IMR-90 (cell line): Measurements from ENCODE around the gene FNTB. TPM values are rescaled to one million over a fixed set of nuclear protein-coding genes. Genes with fewer than 3 reads are reported as not detected.

Source experiments
- ATAC-seq: fragments of 200-7000 bp; cut with Tn5 transposase; 2 replicates; pipeline ENCODE4 v1.9.1; 2020; ENCODE audit warnings: low read depth, mild to moderate bottlenecking, moderate library complexity
- BruUV-seq: library from RNA; stranded (reverse); fragments of 400-500 nt; replicated peaks from 2 replicates; lab custom pipeline; 2021; lab: Mats Ljungman, UMichigan
- CTCF ChIA-PET: fragments of 300-600 bp; formaldehyde crosslinking; extraction: SDS; loops from one replicate; lab custom pipeline; 2021; ENCODE audit warnings: antibody characterized with exemption; lab: Yijun Ruan, JAX
- POLR2A ChIA-PET: fragments of 300-600 bp; sonication (Branson Sonifier 250); formaldehyde crosslinking; loops from one replicate; lab custom pipeline; 2022; ENCODE audit warnings: antibody characterized with exemption; ENCODE audit not compliant: unreplicated experiment; lab: Charles Lee
- DNase-seq: peaks from one replicate; pipeline ENCODE4 v3.0.0; 2013
- H2AFZ ChIP-seq: replicated peaks from 2 replicates; pipeline ENCODE3; 2013; ENCODE audit warnings: low read length, mild to moderate bottlenecking; ENCODE audit not compliant: poor library complexity
- H2AK5ac ChIP-seq: 2 replicates; pipeline ENCODE4 v1.6.1; 2013; ENCODE audit warnings: low read depth, low read length, inconsistent platforms
- H2AK9ac ChIP-seq: replicated peaks from 2 replicates; pipeline ENCODE3; 2013; ENCODE audit warnings: mild to moderate bottlenecking, low read depth, low read length, moderate library complexity; ENCODE audit not compliant: poor library complexity
- H2BK120ac ChIP-seq: 2 replicates; pipeline ENCODE4 v1.6.1; 2013; ENCODE audit warnings: low read depth, low read length, inconsistent platforms
- H2BK15ac ChIP-seq: 3 replicates; pipeline ENCODE4 v1.6.1; 2013; ENCODE audit warnings: low read depth, low read length, inconsistent platforms
- H2BK20ac ChIP-seq: 2 replicates; pipeline ENCODE4 v1.6.1; 2013; ENCODE audit warnings: low read depth, mild to moderate bottlenecking, inconsistent platforms, low read length, moderate library complexity
- H2BK5ac ChIP-seq: 2 replicates; pipeline ENCODE4 v1.6.1; 2013; ENCODE audit warnings: mild to moderate bottlenecking, low read depth, low read length, inconsistent platforms; ENCODE audit not compliant: poor library complexity, severe bottlenecking
- H3K14ac ChIP-seq: replicated peaks from 2 replicates; pipeline ENCODE4 v1.6.1; 2013; ENCODE audit warnings: low read depth, low read length, inconsistent platforms
- H3K18ac ChIP-seq: 2 replicates; pipeline ENCODE4 v1.6.1; 2013; ENCODE audit warnings: low read depth, low read length, control low read depth
- H3K23ac ChIP-seq: 2 replicates; pipeline ENCODE4 v1.6.1; 2013; ENCODE audit warnings: low read depth, low read length, inconsistent platforms
- H3K27ac ChIP-seq: 2 replicates; pipeline ENCODE4 v1.5.1; 2013; ENCODE audit warnings: mild to moderate bottlenecking, control low read depth, low read length; ENCODE audit not compliant: insufficient read depth
- H3K27me3 ChIP-seq: 2 replicates; pipeline ENCODE4 v1.6.1; 2013; ENCODE audit warnings: low read length; ENCODE audit not compliant: control insufficient read depth, insufficient read depth
- H3K36me3 ChIP-seq: 2 replicates; pipeline ENCODE4 v1.6.1; 2013; ENCODE audit warnings: low read length, mixed read lengths; ENCODE audit not compliant: control insufficient read depth, insufficient read depth
- H3K4ac ChIP-seq: 2 replicates; pipeline ENCODE4 v1.6.1; 2013; ENCODE audit warnings: low read depth, low read length, inconsistent platforms
- H3K4me1 ChIP-seq: 2 replicates; pipeline ENCODE4 v1.6.1; 2013; ENCODE audit warnings: low read length, mixed read lengths; ENCODE audit not compliant: control insufficient read depth, insufficient read depth
- H3K4me2 ChIP-seq: 2 replicates; pipeline ENCODE4 v1.6.1; 2013; ENCODE audit warnings: low read depth, mild to moderate bottlenecking, control low read depth, low read length, moderate library complexity
- H3K4me3 ChIP-seq: 2 replicates; pipeline ENCODE4 v1.5.1; 2013; ENCODE audit warnings: low read depth, mild to moderate bottlenecking, control low read depth, low read length, moderate library complexity; ENCODE audit not compliant: insufficient read depth
- H3K56ac ChIP-seq: 2 replicates; pipeline ENCODE4 v1.6.1; 2013; ENCODE audit warnings: low read length, inconsistent platforms; ENCODE audit not compliant: insufficient read depth; ENCODE audit errors: extremely low read depth
- H3K79me1 ChIP-seq, 2 experiments: 2 replicates each; pipeline ENCODE4 v1.6.1; 2013; ENCODE audit warnings: low read length in 2 of 2, inconsistent platforms in 1 of 2, low read depth in 1 of 2
- H3K9ac ChIP-seq: 2 replicates; pipeline ENCODE4 v1.6.1; 2013; ENCODE audit warnings: low read depth, low read length, control low read depth
- H3K9me1 ChIP-seq: 2 replicates; pipeline ENCODE4 v1.6.1; 2013; ENCODE audit warnings: low read length, inconsistent platforms; ENCODE audit not compliant: insufficient read depth
- H3K9me3 ChIP-seq: 2 replicates; pipeline ENCODE4 v1.6.1; 2013; ENCODE audit warnings: low read length; ENCODE audit not compliant: control insufficient read depth, insufficient read depth
- H4K20me1 ChIP-seq: 2 replicates; pipeline ENCODE4 v1.6.1; 2013; ENCODE audit warnings: low read length, inconsistent platforms; ENCODE audit not compliant: insufficient read depth
- H4K5ac ChIP-seq: 2 replicates; pipeline ENCODE4 v1.6.1; 2013; ENCODE audit warnings: mild to moderate bottlenecking, low read depth, low read length, control low read depth
- H4K8ac ChIP-seq, 2 experiments: 2 replicates each; pipeline ENCODE4 v1.6.1; 2013; ENCODE audit warnings: low read depth in 2 of 2, low read length in 2 of 2, control low read depth in 1 of 2, inconsistent platforms in 1 of 2
- H4K91ac ChIP-seq: 2 replicates; pipeline ENCODE4 v1.6.1; 2013; ENCODE audit warnings: low read depth, low read length, inconsistent platforms; ENCODE audit not compliant: insufficient read depth
- BHLHE40 ChIP-seq: fragments of 150-350 bp; IDR thresholded peaks from 2 replicates; pipeline ENCODE4 v1.6.1; 2016; ENCODE audit warnings: mild to moderate bottlenecking, low read depth, low read length
- CEBPB ChIP-seq: IDR thresholded peaks from 2 replicates; pipeline ENCODE4 v1.6.1; 2012; ENCODE audit warnings: low read depth, low read length, improper control_type of control experiment
- ELK1 ChIP-seq: fragments of 150-350 bp; IDR thresholded peaks from 2 replicates; pipeline ENCODE4 v1.6.1; 2016; ENCODE audit warnings: low read depth, mild to moderate bottlenecking, low read length, moderate library complexity, borderline replicate concordance
- FOS ChIP-seq: fragments of 150-350 bp; IDR thresholded peaks from 2 replicates; pipeline ENCODE4 v1.6.1; 2016; ENCODE audit warnings: low read depth, low read length
- MXI1 ChIP-seq: IDR thresholded peaks from 2 replicates; pipeline ENCODE4 v1.6.1; 2012; ENCODE audit warnings: low read depth, mild to moderate bottlenecking, low read length, moderate library complexity, borderline replicate concordance
- RAD21 ChIP-seq: IDR thresholded peaks from 2 replicates; pipeline ENCODE4 v1.6.1; 2012; ENCODE audit warnings: low read length, improper control_type of control experiment
- RCOR1 ChIP-seq: IDR thresholded peaks from 2 replicates; pipeline ENCODE4 v1.6.1; 2012; ENCODE audit warnings: mild to moderate bottlenecking, low read length, improper control_type of control experiment; ENCODE audit not compliant: insufficient replicate concordance
- WGBS, 2 experiments: methylation state at CpG; one replicate each; pipeline versions ENCODE4 v1.1.5 to v1.1.7; 2013; ENCODE audit warnings: missing lambda C conversion rate in 2 of 2; ENCODE audit not compliant: insufficient read length in 1 of 2; ENCODE audit errors: extremely low coverage in 2 of 2; 5-methylcytosine and 5-hydroxymethylcytosine counted together
- dilution Hi-C: fragments of 300-500 bp; cut with HindIII; formaldehyde crosslinking; loops from one replicate; pipeline ENCODE4 v1.14.3; 2018; ENCODE audit warnings: low sequenced_read_pairs; ENCODE audit not compliant: unreplicated experiment
- in situ Hi-C: fragments of 300-500 bp; cut with MboI; formaldehyde crosslinking; loops from 3 replicates; pipeline ENCODE4 v1.14.3; 2019; ENCODE audit warnings: low sequenced_read_pairs, inconsistent platforms, mixed read lengths
- intact Hi-C: fragments of 100-400 bp; cut with micrococcal nuclease; formaldehyde crosslinking; loops from 2 replicates; pipeline ENCODE4 v1.10.0; 2022
- polyA plus RNA-seq, 3 experiments: library from polyadenylated mRNA; depleted of rRNA; stranded (reverse); fragments of >200 nt; gene quantifications; 2 replicates each; pipeline ENCODE4 v1.2.3, GENCODE V29; 2012; ENCODE audit warnings: low replicate concordance in 1 of 3
- total RNA-seq: library from RNA; depleted of rRNA; stranded (reverse); fragments of >200 nt; gene quantifications from 2 replicates; pipeline ENCODE4 v1.2.3, GENCODE V29; 2012
- TF ChIP-seq, protein P1 (sequence below): fragments of 150-350 bp; IDR thresholded peaks from 2 replicates; pipeline ENCODE4 v1.6.1; 2017; ENCODE audit warnings: mild to moderate bottlenecking, antibody characterized with exemption, low read length, low read depth
- TF ChIP-seq, protein P2 (sequence below): conservative IDR thresholded peaks from 2 replicates; pipeline ENCODE4 v1.5.1; 2012; ENCODE audit warnings: mild to moderate bottlenecking, low read depth, low read length, improper control_type of control experiment

Gene FNTB
- total and polyA plus RNA-seq, 2 of the 4 experiments (the other 2 are of a cell fraction), result 9.9 to 18.5 TPM

GRCh38 chr14:64939817-64940190 is 46.9 kb upstream of the FNTB start:
- ATAC-seq (no peak), DNase-seq (no peak)
- WGBS, 2 experiments, result no CpG with 5 or more reads among the region's 3 CpGs
- ChIA-PET CTCF (no interaction called here), POLR2A (no interaction called here)
- Histone ChIP-seq H4K91ac (no peak overlapping the region), H2AFZ (no peak overlapping the region), H3K18ac (no peak overlapping the region), H3K23ac (no peak overlapping the region), H3K56ac (no peak overlapping the region), H3K27me3 (no peaks in the 10 kb centered on the region), H3K79me1 (peaks cover 0 to 3% of the 10 kb centered on the region in 2 experiments; a peak in 1 of 4 replicates), H3K4me2 (no peak overlapping the region), H3K36me3 (peaks cover 8% of the 10 kb centered on the region), H3K4me1 (no peaks in the 10 kb centered on the region), H2AK9ac (no peak overlapping the region), H3K9ac (no peak overlapping the region), H2BK120ac (no peak overlapping the region), H3K9me1 (peaks cover 4% of the 10 kb centered on the region; the same call in 1 of the 2 replicates), H2BK15ac (no peak overlapping the region), H3K9me3 (no peaks in the 10 kb centered on the region), H4K8ac (no peak overlapping the region), H3K14ac (no peak overlapping the region), H2BK5ac (no peak overlapping the region), H3K4me3 (no peak overlapping the region), H4K5ac (no peak overlapping the region), H3K27ac (no peak overlapping the region), H2AK5ac (no peak overlapping the region), H3K4ac (no peak overlapping the region), H2BK20ac (no peak overlapping the region), H4K20me1 (no peaks in the 10 kb centered on the region; the same call in 1 of the 2 replicates)
- dilution Hi-C loops (no loop called here), intact Hi-C loops (no loop called here), in situ Hi-C loops (no loop called here)
- BruUV-seq, result no TSS peak
- TF ChIP-seq RCOR1 (no peak), FOS (no peak), ELK1 (no peak), RAD21 (no peak), BHLHE40 (no peak), CEBPB (no peak), MXI1 (no peak)
- TF ChIP-seq, protein P1, sequence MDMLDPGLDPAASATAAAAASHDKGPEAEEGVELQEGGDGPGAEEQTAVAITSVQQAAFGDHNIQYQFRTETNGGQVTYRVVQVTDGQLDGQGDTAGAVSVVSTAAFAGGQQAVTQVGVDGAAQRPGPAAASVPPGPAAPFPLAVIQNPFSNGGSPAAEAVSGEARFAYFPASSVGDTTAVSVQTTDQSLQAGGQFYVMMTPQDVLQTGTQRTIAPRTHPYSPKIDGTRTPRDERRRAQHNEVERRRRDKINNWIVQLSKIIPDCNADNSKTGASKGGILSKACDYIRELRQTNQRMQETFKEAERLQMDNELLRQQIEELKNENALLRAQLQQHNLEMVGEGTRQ, result no peak
- TF ChIP-seq, protein P2, sequence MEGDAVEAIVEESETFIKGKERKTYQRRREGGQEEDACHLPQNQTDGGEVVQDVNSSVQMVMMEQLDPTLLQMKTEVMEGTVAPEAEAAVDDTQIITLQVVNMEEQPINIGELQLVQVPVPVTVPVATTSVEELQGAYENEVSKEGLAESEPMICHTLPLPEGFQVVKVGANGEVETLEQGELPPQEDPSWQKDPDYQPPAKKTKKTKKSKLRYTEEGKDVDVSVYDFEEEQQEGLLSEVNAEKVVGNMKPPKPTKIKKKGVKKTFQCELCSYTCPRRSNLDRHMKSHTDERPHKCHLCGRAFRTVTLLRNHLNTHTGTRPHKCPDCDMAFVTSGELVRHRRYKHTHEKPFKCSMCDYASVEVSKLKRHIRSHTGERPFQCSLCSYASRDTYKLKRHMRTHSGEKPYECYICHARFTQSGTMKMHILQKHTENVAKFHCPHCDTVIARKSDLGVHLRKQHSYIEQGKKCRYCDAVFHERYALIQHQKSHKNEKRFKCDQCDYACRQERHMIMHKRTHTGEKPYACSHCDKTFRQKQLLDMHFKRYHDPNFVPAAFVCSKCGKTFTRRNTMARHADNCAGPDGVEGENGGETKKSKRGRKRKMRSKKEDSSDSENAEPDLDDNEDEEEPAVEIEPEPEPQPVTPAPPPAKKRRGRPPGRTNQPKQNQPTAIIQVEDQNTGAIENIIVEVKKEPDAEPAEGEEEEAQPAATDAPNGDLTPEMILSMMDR, result no peak
